Fibroblast of pulmonary artery (primary cell): ENCODE data around the gene PRND.
A peak's percentile ranks its signal among the peaks of the same experiment; 100 is the strongest.
"Not testable (repeated sequence)": the region's sequence is repeated elsewhere in the genome, so short reads cannot be mapped to it uniquely, and the experiment has no call there.

Source experiments
- DNase-seq: peaks from one replicate; pipeline ENCODE4 v3.0.0-alpha.2; 2010; ENCODE audit warnings: low read depth
- H3K4me3 ChIP-seq: replicated peaks from 2 replicates; pipeline ENCODE4 v1.5.1; 2011; ENCODE audit warnings: low read depth, mild to moderate bottlenecking, control low read depth, low read length, moderate library complexity
- CTCF ChIP-seq: IDR thresholded peaks from 2 replicates; pipeline ENCODE4 v1.5.1; 2011; ENCODE audit warnings: mild to moderate bottlenecking, control low read depth, low read length, inconsistent platforms; ENCODE audit errors: missing control alignments

PRND gene

GRCh38 chr20:4730780-4731179, 9.1 kb downstream of the PRND start:
- TF ChIP-seq CTCF = no peak
- H3K4me3 ChIP-seq = no peak overlapping the region
- DNase-seq = peak; percentile 39

- H3K4me3 ChIP-seq = no peak overlapping the region
- DNase-seq = no peak
- TF ChIP-seq CTCF = no peak
Observed at GRCh38 chr20:4736875-4737274, 15.2 kb downstream of the PRND start.

GRCh38 chr20:4737857-4738627, 16.3 kb downstream of the PRND start:
- H3K4me3 ChIP-seq = no peak overlapping the region
- no peak for TF ChIP-seq CTCF
- no peak for DNase-seq

- H3K4me3 ChIP-seq = no peak overlapping the region
- TF ChIP-seq CTCF = peak; percentile 79
- peak; percentile 51 for DNase-seq
Observed at GRCh38 chr20:4740774-4741431, 19.2 kb downstream of the PRND start.

GRCh38 chr20:4748847-4749246, 27.1 kb downstream of the PRND start:
- DNase-seq = no peak
- TF ChIP-seq CTCF = no peak

GRCh38 chr20:4749326-4749725, 27.6 kb downstream of the PRND start:
- TF ChIP-seq CTCF = no peak
- no peak for DNase-seq
- H3K4me3 ChIP-seq = no peak overlapping the region

More at GRCh38 chr20:4748847-4749246, 27.1 kb downstream of the PRND start:
- no peak overlapping the region for H3K4me3 ChIP-seq

GRCh38 chr20:4750381-4750780, 28.7 kb downstream of the PRND start:
- H3K4me3 ChIP-seq = no peak overlapping the region
- no peak for TF ChIP-seq CTCF
- DNase-seq = no peak

- not testable (repeated sequence) for H3K4me3 ChIP-seq, DNase-seq
Observed at GRCh38 chr20:4759100-4759884, 37.6 kb downstream of the PRND start.
